COLO829 (cell line): ENCODE results near the gene CDK5RAP2.

ENCODE experiments used
- DNase-seq: peaks from one replicate; pipeline ENCODE4 v3.0.0; 2012; ENCODE audit warnings: low spot score

The CDK5RAP2 gene

DNA sequence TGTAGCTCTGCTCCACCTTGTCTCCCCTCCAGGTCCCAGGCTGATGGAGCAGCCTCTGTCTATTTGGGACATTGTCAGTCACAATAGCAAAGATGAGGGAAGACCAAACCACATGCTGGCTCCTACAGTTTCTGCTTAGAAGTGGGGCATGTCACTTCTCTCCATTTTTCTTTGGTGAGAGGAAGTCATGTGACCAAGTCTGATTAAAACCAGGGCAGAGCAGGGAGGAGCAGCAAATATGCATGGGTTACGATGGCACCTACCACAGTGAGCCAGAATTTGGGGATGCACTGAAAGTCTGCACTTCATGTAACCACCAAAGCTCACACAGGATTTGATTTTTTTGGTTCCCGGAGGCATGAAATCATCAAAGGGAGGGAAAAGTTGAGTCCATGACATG is 234.6 kb downstream of the CDK5RAP2 start:
- DNase-seq = no peak

DNA sequence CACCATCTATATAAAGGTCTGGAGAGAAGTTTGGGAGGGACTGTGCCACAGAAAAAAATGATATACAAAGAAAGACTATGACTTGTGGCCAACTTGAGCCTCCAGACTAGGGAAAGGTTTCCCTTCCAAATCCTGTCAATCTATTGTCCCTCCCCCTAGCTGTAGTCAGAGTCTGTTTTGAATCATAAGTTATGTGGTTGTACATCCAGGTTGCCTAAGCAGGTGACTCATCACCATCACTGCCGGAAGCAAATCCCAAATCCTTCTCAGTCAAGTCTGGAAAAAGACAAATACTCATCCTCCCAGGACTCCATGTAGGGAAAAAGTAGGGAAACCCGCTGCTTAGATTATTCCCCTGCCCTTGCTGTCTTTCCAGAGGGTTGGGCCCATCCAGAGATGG is 235.7 kb downstream of the CDK5RAP2 start:
- DNase-seq = peak; percentile 26

DNA sequence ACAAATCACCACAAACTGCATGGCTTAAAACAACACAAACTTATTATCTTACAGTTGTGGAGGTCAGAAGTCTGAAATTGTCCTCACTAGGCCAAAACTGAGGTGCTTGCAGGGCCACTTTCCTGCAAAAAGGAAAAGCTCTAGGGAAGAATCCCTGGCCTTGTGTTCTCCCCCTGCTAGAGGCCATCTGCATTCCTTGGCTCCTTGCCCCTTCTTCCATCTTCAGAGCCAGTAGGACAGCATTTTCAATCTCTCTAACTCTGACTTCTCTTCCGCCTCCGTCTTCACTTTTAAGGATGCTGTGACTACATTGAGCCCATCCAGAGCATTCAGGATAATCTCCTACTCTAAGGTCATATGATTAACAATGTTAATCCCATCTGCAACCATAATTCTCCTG is 236.6 kb downstream of the CDK5RAP2 start:
- no peak for DNase-seq
